ENCODE results near the gene TEKT5. TPM values are rescaled to one million over a fixed set of nuclear protein-coding genes. Genes with fewer than 3 reads are reported as not detected.
A peak's percentile ranks its signal among the peaks of the same experiment; 100 is the strongest.

The TEKT5 gene
- polyA plus RNA-seq, 1 donor from 2014 or later: not detected

- peaks cover 5% of the 10 kb centered on the region for H3K27me3 Mint-ChIP-seq
- no peak overlapping the region for H3K4me3 Mint-ChIP-seq
- no peak overlapping the region for H3K27ac Mint-ChIP-seq
- H3K36me3 Mint-ChIP-seq: no peaks in the 10 kb centered on the region
- no peaks in the 10 kb centered on the region for H3K4me1 Mint-ChIP-seq
- no peaks in the 10 kb centered on the region for H3K9me3 Mint-ChIP-seq
Measured at GRCh38 chr16:10606607-10607006, 88.1 kb downstream of the TEKT5 start.

GRCh38 chr16:10605636-10606035, 89.1 kb downstream of the TEKT5 start:
- Mint-ChIP-seq H3K4me1 (no peaks in the 10 kb centered on the region), H3K27me3 (peaks cover 7% of the 10 kb centered on the region), H3K27ac (no peak overlapping the region), H3K36me3 (no peaks in the 10 kb centered on the region), H3K9me3 (no peaks in the 10 kb centered on the region), H3K4me3 (no peak overlapping the region)

GRCh38 chr16:10601444-10602408, 93.0 kb downstream of the TEKT5 start:
- Mint-ChIP-seq H3K9me3 (no peaks in the 10 kb centered on the region), H3K27ac (no peak overlapping the region), H3K27me3 (peaks cover 9% of the 10 kb centered on the region), H3K4me1 (peaks cover 8 to 12% (median 10%) of the 10 kb centered on the region in 3 donors), H3K36me3 (no peaks in the 10 kb centered on the region), H3K4me3 (no peak overlapping the region)

GRCh38 chr16:10600782-10601443, 93.8 kb downstream of the TEKT5 start:
- Mint-ChIP-seq H3K27ac (no peak overlapping the region), H3K27me3 (peaks cover 12% of the 10 kb centered on the region), H3K36me3 (no peaks in the 10 kb centered on the region), H3K4me1 (peaks cover 8 to 12% (median 10%) of the 10 kb centered on the region in 3 donors), H3K9me3 (no peaks in the 10 kb centered on the region), H3K4me3 (no peak overlapping the region)

- Mint-ChIP-seq H3K27ac (no peak overlapping the region), H3K36me3 (no peaks in the 10 kb centered on the region), H3K27me3 (peaks cover 16% of the 10 kb centered on the region), H3K4me3 (no peak overlapping the region), H3K9me3 (no peaks in the 10 kb centered on the region), H3K4me1 (peaks cover 8 to 12% (median 10%) of the 10 kb centered on the region in 3 donors)
Measured at GRCh38 chr16:10599626-10600025, 95.1 kb downstream of the TEKT5 start.

- Mint-ChIP-seq H3K27ac (no peak overlapping the region), H3K4me3 (no peak overlapping the region), H3K36me3 (no peaks in the 10 kb centered on the region), H3K27me3 (peaks cover 15% of the 10 kb centered on the region), H3K9me3 (no peaks in the 10 kb centered on the region), H3K4me1 (peaks cover 12 to 13% (median 12%) of the 10 kb centered on the region in 3 donors)
Measured at GRCh38 chr16:10598157-10598556, 96.6 kb downstream of the TEKT5 start.

GRCh38 chr16:10597187-10597601, 97.5 kb downstream of the TEKT5 start:
- Mint-ChIP-seq H3K4me1 (peaks cover 12 to 13% (median 12%) of the 10 kb centered on the region in 3 donors), H3K9me3 (no peaks in the 10 kb centered on the region), H3K4me3 (peak overlapping the region in 1 of 4 donors; percentile 49), H3K36me3 (no peaks in the 10 kb centered on the region), H3K27me3 (peaks cover 15% of the 10 kb centered on the region), H3K27ac (no peak overlapping the region)

GRCh38 chr16:10594312-10594950, 100.3 kb downstream of the TEKT5 start:
- H3K27ac Mint-ChIP-seq: no peak overlapping the region
- H3K9me3 Mint-ChIP-seq: no peaks in the 10 kb centered on the region
- peaks cover 12% of the 10 kb centered on the region for H3K27me3 Mint-ChIP-seq
- no peaks in the 10 kb centered on the region for H3K36me3 Mint-ChIP-seq
- no peak overlapping the region for H3K4me3 Mint-ChIP-seq
- peaks cover 6 to 8% (median 7%) of the 10 kb centered on the region in 3 donors for H3K4me1 Mint-ChIP-seq

- Mint-ChIP-seq H3K9me3 (no peaks in the 10 kb centered on the region), H3K36me3 (no peaks in the 10 kb centered on the region), H3K27ac (no peak overlapping the region), H3K4me3 (no peak overlapping the region), H3K4me1 (peaks cover 5 to 6% (median 6%) of the 10 kb centered on the region in 3 donors), H3K27me3 (peaks cover 18% of the 10 kb centered on the region)
Measured at GRCh38 chr16:10592611-10593010, 102.1 kb downstream of the TEKT5 start.

GRCh38 chr16:10590342-10590741, 104.4 kb downstream of the TEKT5 start:
- Mint-ChIP-seq H3K27ac (no peak overlapping the region), H3K36me3 (no peaks in the 10 kb centered on the region), H3K4me1 (peaks cover 0 to 5% (median 3%) of the 10 kb centered on the region in 3 donors), H3K9me3 (no peaks in the 10 kb centered on the region), H3K4me3 (no peak overlapping the region), H3K27me3 (peaks cover 16% of the 10 kb centered on the region)

- Mint-ChIP-seq H3K27me3 (peaks cover 17% of the 10 kb centered on the region), H3K4me1 (peaks cover 0 to 2% (median 0%) of the 10 kb centered on the region in 3 donors), H3K4me3 (no peak overlapping the region), H3K27ac (no peak overlapping the region), H3K9me3 (no peaks in the 10 kb centered on the region), H3K36me3 (no peaks in the 10 kb centered on the region)
Measured at GRCh38 chr16:10589109-10589508, 105.6 kb downstream of the TEKT5 start.

GRCh38 chr16:10587622-10588021, 107.1 kb downstream of the TEKT5 start:
- Mint-ChIP-seq H3K27ac (no peak overlapping the region), H3K4me1 (peaks cover 0 to 2% (median 0%) of the 10 kb centered on the region in 3 donors), H3K9me3 (no peaks in the 10 kb centered on the region), H3K27me3 (peaks cover 27% of the 10 kb centered on the region), H3K4me3 (no peak overlapping the region), H3K36me3 (no peaks in the 10 kb centered on the region)

- Mint-ChIP-seq H3K27ac (no peak overlapping the region), H3K36me3 (no peaks in the 10 kb centered on the region)
Measured at GRCh38 chr16:10584981-10585438, 109.7 kb downstream of the TEKT5 start.

GRCh38 chr16:10583269-10583668, 111.5 kb downstream of the TEKT5 start:
- Mint-ChIP-seq H3K36me3 (no peaks in the 10 kb centered on the region), H3K27ac (no peak overlapping the region), H3K4me3 (peak overlapping the region in 1 of 4 donors; percentile 50), H3K27me3 (peaks cover 48% of the 10 kb centered on the region), H3K9me3 (no peaks in the 10 kb centered on the region), H3K4me1 (peaks cover 0 to 2% (median under 1%) of the 10 kb centered on the region in 3 donors)

More at GRCh38 chr16:10584981-10585438, 109.7 kb downstream of the TEKT5 start:
- Mint-ChIP-seq H3K4me3 (no peak overlapping the region), H3K27me3 (peaks cover 38% of the 10 kb centered on the region), H3K9me3 (no peaks in the 10 kb centered on the region), H3K4me1 (peaks cover 0 to 2% (median 0%) of the 10 kb centered on the region in 3 donors)

- Mint-ChIP-seq H3K9me3 (no peaks in the 10 kb centered on the region), H3K27me3 (peaks cover 50% of the 10 kb centered on the region), H3K4me3 (no peak overlapping the region), H3K4me1 (peaks cover 0 to 5% (median 0%) of the 10 kb centered on the region in 3 donors), H3K27ac (peak overlapping the region in 1 of 3 donors; percentile 73), H3K36me3 (no peaks in the 10 kb centered on the region)
Measured at GRCh38 chr16:10581507-10581906, 113.2 kb downstream of the TEKT5 start.
